G401.6 (cell line): ENCODE results near the gene C6orf118.

Experiments
- FAIRE-seq: peaks from 2 replicates; lab custom pipeline; 2012; peaks lifted over from hg19 to GRCh38; lab: Jason Lieb, UNC

C6orf118 gene

GRCh38 chr6:165308926-165309731 lies at the start of gene C6orf118:
C6orf118 (minus strand) TSS chr6:165309605; CDS start chr6:165309586, 19 bp downstream.
- FAIRE-seq, result no peak

DNA sequence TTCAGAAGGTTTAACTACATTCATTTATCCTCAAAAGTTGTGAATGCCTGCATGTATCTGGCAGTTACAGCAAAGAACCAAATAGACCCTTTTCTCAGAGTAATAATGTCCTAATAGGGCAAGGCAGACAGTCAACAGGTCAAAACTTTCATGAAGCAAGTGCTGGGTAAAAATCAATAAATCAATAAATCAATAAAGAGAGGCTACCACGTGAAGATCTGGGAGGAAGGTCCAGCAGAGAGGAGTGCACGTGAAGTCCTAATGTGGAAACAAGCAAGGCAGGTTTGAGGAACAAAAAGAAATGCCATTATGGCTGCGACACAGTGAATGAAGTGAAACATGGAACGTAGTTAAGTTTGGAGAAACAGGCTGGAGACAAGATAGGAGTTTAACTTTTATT lies 36.3 kb upstream of the C6orf118 start:
- FAIRE-seq, result no peak

DNA sequence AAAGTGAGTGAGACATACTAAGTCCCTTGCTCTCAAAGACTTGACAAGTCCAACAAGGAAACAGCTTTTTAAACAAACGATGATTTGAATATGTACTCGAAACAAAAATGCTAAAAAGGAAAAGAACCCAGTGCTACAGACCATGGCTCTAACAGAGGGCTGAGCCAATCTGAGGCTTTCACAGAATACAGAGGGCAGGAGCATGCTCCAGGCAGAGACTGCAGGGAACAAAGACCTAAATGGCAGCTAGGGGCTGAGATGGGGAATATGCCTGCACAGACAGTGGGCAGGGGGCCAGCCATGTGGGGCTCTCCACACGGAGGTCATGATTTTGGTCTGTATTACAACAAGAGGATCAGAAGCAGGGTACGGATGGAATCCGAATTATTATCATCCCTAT lies 31.1 kb upstream of the C6orf118 start:
- FAIRE-seq, result no peak

- FAIRE-seq, result no peak
These were observed 16.2 kb upstream of the C6orf118 start for GRCh38 chr6:165325609-165326008.

GRCh38 chr6:165321555-165322145 lies 12.2 kb upstream of the C6orf118 start:
- FAIRE-seq, result no peak

GRCh38 chr6:165321150-165321549 lies 11.7 kb upstream of the C6orf118 start:
- no peak for FAIRE-seq

DNA sequence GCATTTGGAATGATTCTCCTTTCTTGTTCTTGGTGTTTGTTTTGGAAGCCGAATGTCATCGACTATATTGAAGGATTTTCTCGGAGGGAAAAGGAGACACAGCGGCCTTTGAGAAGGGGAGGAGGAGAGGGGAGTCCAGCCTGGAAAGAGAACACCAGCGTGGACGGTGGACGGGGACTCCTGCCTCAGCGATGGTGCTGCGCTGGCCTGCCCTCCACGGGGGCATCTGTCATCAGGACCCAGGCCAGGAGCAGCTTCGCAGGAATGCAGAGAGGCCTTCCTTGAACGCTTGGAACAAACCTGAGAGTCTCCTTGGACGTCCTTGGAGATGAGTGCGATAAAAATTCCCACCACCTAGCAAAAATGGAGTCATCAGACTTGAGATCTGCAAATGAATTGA lies 8.3 kb upstream of the C6orf118 start:
- FAIRE-seq, result no peak

DNA sequence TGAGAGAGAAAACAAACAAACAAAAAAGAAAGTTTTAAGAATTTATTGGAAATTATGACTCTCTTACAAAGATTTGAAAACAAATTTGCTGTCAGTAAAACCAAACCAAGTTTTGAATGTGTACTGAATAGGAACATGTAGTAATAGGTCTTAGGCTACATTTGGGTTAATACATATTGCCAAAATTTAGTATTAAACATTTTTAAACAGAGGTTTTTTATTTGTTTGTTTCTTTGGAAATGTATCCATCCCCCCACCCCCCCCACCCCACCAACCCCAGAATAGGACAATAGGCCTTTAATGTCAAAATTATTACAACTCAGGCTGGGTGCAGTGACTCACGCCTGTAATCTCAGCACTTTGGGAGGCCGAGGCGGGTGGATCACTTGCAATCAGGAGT lies 2.5 kb downstream of the C6orf118 start:
- no peak for FAIRE-seq

- FAIRE-seq, result no peak
These were observed 7.8 kb downstream of the C6orf118 start for GRCh38 chr6:165301372-165302246.

DNA sequence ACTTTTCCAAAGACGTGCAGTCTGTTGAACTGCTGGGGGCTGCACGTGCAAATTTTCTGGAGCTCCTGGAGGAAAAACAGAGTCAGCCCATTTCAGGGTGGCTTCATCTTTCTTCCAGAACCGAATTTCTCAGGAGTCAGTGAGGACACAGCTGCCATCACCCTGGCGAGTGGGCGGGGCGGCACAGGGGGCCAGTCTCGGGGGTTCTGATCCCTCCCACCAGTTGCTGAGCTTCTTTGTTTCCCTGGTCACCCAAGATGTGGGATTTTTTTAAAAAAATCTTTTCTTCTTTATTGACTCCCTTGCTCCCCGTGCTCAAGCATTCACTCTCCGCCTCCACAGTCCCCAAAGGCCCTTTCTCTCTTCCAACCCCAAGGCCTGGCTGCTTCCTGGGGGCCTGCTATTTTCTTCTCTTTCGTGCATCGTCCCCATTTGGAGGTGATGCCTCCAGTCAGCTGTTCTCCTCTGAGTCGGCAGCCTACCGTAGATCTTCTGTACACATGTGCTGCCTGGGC lies 8.9 kb downstream of the C6orf118 start:
- no peak for FAIRE-seq

- FAIRE-seq, result no peak
These were observed 10.5 kb downstream of the C6orf118 start for GRCh38 chr6:165298875-165299274.

- no peak for FAIRE-seq
These were observed 11.0 kb downstream of the C6orf118 start for GRCh38 chr6:165298402-165298801.

GRCh38 chr6:165292657-165293056 lies 16.7 kb downstream of the C6orf118 start:
- no peak for FAIRE-seq

GRCh38 chr6:165274611-165275010 lies 34.8 kb downstream of the C6orf118 start:
- no peak for FAIRE-seq

- no peak for FAIRE-seq
These were observed 36.8 kb downstream of the C6orf118 start for GRCh38 chr6:165272585-165272984.

DNA sequence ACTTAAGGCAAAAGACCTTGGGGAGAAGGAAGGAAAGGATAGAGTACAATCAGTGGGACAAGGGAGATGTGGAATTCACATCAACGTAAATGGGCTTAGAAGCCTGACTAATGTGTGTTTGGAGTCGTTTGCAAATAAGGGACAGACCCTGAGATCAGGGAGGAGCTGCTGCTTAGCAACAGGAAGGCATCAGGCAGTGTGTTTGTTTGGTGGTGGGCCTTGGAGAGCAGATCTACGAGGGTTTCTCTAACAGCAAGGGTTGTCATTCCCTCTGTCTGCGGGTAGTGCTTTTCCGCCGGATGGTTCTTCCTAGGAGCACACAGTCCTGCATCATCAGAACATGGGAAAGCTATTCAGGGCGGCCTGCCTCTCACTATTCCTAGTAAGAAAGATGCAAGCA lies 40.4 kb downstream of the C6orf118 start:
- FAIRE-seq, result no peak

GRCh38 chr6:165266621-165267020 lies 42.8 kb downstream of the C6orf118 start:
- FAIRE-seq, result no peak

DNA sequence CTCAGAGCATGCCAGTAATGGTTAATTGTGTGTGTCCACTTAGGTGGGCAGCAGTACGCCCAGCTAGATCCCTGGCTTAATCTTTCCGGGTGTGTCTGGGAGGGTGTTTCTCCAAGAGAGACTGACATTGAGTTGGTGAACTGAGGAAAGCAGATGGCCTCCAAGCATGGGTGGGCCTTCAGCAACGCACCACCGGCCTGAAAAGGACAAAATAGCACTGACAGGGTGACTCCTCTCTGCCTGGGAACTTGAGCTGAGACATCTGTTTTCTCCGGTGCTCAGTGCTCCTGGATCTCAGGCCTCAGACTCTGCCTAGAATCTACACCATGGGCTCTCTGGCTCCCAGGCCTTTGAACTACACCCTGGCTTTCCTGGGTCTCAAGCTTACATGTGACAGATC lies 43.2 kb downstream of the C6orf118 start:
- FAIRE-seq, result no peak

GRCh38 chr6:165260462-165260861 lies 48.9 kb downstream of the C6orf118 start:
- FAIRE-seq, result no peak

DNA sequence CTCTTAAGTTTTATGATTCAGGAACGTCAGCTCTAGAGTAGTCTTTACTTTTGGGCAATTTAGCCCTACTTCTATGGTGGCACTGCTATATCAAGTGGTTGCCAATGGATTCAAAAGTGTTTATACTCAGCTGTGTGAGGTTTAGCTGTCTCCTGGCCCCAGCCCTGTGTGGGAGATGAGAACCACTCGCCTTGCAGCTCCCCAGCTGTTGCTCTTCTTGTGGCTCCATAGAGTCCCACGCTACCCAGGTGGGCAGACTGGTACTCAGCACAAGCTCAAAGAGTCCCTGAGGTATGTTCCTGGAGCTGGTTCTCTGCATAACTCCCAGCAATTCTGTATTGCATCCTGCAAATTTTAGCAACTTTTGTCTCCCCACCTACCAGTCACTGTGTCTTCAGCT lies 59.6 kb downstream of the C6orf118 start:
- no peak for FAIRE-seq

DNA sequence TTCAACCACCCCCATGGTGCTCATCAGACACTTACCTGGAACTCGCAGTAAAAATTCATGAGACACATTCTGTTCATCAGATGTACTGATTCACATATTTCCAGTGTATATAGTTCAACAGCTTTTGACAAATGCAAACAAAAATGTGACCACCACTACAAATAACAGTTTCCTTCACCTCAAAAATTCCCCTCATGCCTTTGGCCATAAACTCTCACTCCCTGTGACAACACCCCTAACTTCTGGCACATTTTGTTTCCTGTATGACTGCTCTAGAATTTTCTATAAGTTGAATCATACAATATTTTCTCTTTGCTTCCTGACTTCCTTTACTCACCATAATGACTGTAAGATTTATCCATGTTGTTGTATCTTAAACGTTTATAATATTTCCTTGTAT lies 63.7 kb downstream of the C6orf118 start:
- FAIRE-seq, result no peak

DNA sequence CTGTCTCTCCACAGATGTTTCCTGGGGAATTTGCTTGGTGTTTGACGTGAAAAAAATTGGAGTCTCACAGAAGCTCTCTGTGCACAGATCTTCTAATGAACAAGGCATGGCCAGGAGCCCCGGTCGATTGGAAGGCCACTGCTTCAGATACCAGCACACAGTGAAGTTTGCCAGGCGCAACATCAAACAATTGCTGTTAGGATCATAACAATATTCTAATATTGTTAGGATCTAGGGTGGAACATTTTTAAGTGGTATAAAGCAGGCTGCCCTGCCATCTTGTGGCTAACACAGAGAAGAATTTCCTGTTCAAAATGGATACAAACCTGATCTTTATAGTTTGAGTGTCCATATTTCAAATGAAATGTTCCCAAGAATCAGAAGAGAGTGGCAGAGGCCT lies 64.1 kb downstream of the C6orf118 start:
- FAIRE-seq, result no peak
